Type B pancreatic cell (in vitro differentiated cells): Measurements from ENCODE around the gene IGF2R. TPM values are rescaled to one million over a fixed set of nuclear protein-coding genes. Genes with fewer than 3 reads are reported as not detected.

Experiments
- DNase-seq: peaks from one replicate; pipeline ENCODE4 v3.0.0; 2021; ENCODE audit warnings: mixed read lengths; ENCODE audit not compliant: unreplicated experiment; ENCODE audit errors: extremely low spot score
- H3K27ac Mint-ChIP-seq: 2 replicates; pipeline ENCODE4 v1.8.0; 2021; ENCODE audit warnings: mild to moderate bottlenecking, mixed read lengths
- H3K27me3 Mint-ChIP-seq: 2 replicates; pipeline ENCODE4 v1.8.0; 2021; ENCODE audit warnings: mixed read lengths
- H3K36me3 Mint-ChIP-seq: 2 replicates; pipeline ENCODE4 v1.8.0; 2021; ENCODE audit warnings: mixed read lengths
- H3K4me1 Mint-ChIP-seq: one replicate; pipeline ENCODE4 v1.8.0; 2021; ENCODE audit warnings: mixed read lengths; ENCODE audit not compliant: unreplicated experiment
- H3K4me3 Mint-ChIP-seq: 2 replicates; pipeline ENCODE4 v1.8.0; 2021; ENCODE audit warnings: mild to moderate bottlenecking, mixed read lengths
- H3K9me3 Mint-ChIP-seq: 2 replicates; pipeline ENCODE4 v1.8.0; 2021; ENCODE audit warnings: mixed read lengths
- total RNA-seq: library from RNA; stranded (reverse); gene quantifications from 2 replicates; pipeline ENCODE4 v1.2.1, GENCODE V29; 2021; ENCODE audit warnings: low replicate concordance
- TF ChIP-seq, protein P1 (sequence below): fragments of 200-600 bp; sonication (generic); conservative IDR thresholded peaks from 2 replicates; pipeline ENCODE4 v1.5.0; 2021; ENCODE audit warnings: antibody characterized with exemption, mild to moderate bottlenecking

IGF2R gene
- total RNA-seq, 1 donor from 2014 or later = 79.8 TPM

DNA sequence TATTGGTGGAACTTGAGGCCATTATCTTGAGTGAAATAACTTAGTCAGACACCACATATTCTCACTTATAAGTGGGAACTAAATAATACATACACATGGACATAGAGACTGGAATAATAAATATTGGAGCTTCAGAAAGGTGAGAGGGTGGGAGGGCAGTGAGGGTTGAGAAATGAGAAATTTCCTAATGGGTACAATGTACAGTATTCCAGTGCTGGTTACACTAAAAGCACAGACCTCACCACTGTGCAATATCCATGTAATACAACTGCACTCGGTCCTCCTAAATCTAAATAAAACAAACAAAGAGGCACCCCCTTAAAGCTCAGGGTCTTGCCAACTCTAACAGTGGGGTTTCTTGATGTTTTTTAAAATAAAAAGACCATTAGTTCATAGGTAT, 53.2 kb downstream of the IGF2R start:
- no peak overlapping the region for H3K4me3 Mint-ChIP-seq
- H3K4me1 Mint-ChIP-seq = no peaks in the 10 kb centered on the region
- no peak overlapping the region for H3K27ac Mint-ChIP-seq
- TF ChIP-seq, protein P1, sequence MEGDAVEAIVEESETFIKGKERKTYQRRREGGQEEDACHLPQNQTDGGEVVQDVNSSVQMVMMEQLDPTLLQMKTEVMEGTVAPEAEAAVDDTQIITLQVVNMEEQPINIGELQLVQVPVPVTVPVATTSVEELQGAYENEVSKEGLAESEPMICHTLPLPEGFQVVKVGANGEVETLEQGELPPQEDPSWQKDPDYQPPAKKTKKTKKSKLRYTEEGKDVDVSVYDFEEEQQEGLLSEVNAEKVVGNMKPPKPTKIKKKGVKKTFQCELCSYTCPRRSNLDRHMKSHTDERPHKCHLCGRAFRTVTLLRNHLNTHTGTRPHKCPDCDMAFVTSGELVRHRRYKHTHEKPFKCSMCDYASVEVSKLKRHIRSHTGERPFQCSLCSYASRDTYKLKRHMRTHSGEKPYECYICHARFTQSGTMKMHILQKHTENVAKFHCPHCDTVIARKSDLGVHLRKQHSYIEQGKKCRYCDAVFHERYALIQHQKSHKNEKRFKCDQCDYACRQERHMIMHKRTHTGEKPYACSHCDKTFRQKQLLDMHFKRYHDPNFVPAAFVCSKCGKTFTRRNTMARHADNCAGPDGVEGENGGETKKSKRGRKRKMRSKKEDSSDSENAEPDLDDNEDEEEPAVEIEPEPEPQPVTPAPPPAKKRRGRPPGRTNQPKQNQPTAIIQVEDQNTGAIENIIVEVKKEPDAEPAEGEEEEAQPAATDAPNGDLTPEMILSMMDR = no peak
- peaks cover 48% of the 10 kb centered on the region for H3K36me3 Mint-ChIP-seq
- no peaks in the 10 kb centered on the region for H3K27me3 Mint-ChIP-seq
- DNase-seq = no peak
- no peaks in the 10 kb centered on the region for H3K9me3 Mint-ChIP-seq

GRCh38 chr6:160022793-160023192, 53.9 kb downstream of the IGF2R start:
- Mint-ChIP-seq H3K27me3 (no peaks in the 10 kb centered on the region), H3K4me3 (no peak overlapping the region), H3K4me1 (no peaks in the 10 kb centered on the region), H3K27ac (no peak overlapping the region), H3K36me3 (peaks cover 46% of the 10 kb centered on the region), H3K9me3 (no peaks in the 10 kb centered on the region)
- TF ChIP-seq, protein P1 = no peak
- no peak for DNase-seq

- TF ChIP-seq, protein P1 = no peak
- no peak for DNase-seq
- Mint-ChIP-seq H3K9me3 (no peaks in the 10 kb centered on the region), H3K4me3 (no peak overlapping the region), H3K36me3 (peaks cover 39% of the 10 kb centered on the region), H3K27me3 (no peaks in the 10 kb centered on the region), H3K4me1 (peaks cover 4% of the 10 kb centered on the region), H3K27ac (no peak overlapping the region)
Observed at GRCh38 chr6:160024152-160024551, 55.3 kb downstream of the IGF2R start.

DNA sequence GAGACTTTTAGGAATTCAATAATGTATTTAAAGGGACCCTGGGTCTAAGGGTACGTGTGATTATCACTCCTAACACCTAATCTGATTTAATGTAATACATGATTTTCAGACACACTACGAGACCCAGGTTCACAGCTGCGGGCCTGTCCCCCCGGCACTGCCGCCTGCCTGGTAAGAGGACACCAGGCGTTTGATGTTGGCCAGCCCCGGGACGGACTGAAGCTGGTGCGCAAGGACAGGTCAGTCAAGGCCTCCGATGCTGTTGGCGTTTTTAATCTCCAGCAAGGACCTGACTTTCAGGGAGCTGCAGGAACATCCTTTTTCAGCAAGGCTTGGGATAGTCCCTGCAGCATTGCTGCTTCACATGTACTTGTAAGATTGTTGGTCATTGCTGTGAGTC, 58.2 kb downstream of the IGF2R start:
- no peaks in the 10 kb centered on the region for H3K27me3 Mint-ChIP-seq
- peak overlapping the region; percentile 98 for H3K27ac Mint-ChIP-seq
- no peak for DNase-seq
- H3K9me3 Mint-ChIP-seq = no peaks in the 10 kb centered on the region
- TF ChIP-seq, protein P1 = no peak
- peaks cover 17% of the 10 kb centered on the region for H3K4me1 Mint-ChIP-seq
- H3K4me3 Mint-ChIP-seq = no peak overlapping the region
- peaks cover 27% of the 10 kb centered on the region for H3K36me3 Mint-ChIP-seq

DNA sequence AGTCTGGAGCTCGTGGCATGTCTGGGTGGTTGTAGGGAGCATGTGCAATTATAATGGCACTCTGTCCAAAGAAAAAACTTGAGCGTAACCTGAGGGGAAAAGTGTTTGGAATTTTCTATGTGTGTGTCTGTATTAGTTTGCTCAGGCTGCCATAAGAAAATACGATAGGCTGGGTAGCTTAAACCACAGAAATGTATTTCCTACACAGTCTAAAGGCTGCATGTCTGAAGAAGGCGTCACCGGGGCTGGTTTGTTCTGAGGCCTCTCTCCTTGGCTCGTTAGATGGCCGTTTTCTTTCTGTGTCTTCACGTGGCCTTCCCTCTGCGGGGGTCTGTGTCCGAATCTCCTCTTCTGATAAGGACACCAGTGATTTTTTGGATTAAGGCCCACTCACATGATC, 59.0 kb downstream of the IGF2R start:
- peak overlapping the region; percentile 98 for H3K27ac Mint-ChIP-seq
- TF ChIP-seq, protein P1 = no peak
- H3K4me1 Mint-ChIP-seq = peaks cover 17% of the 10 kb centered on the region
- no peak for DNase-seq
- no peak overlapping the region for H3K4me3 Mint-ChIP-seq
- no peaks in the 10 kb centered on the region for H3K27me3 Mint-ChIP-seq
- H3K36me3 Mint-ChIP-seq = peaks cover 31% of the 10 kb centered on the region
- no peaks in the 10 kb centered on the region for H3K9me3 Mint-ChIP-seq
